Stromal cell of bone marrow (primary cell): ENCODE data around the gene TSPAN32.
"Not testable (repeated sequence)": the region's sequence is repeated elsewhere in the genome, so short reads cannot be mapped to it uniquely, and the experiment has no call there.

Experiments used
- DNase-seq: peaks from one replicate; pipeline ENCODE4 v3.0.0-alpha.2; 2012; ENCODE audit warnings: low read depth

Gene TSPAN32

GRCh38 chr11:2267306-2267850 lies 34.4 kb upstream of the TSPAN32 start:
- DNase-seq = no peak

GRCh38 chr11:2267851-2268728 lies 33.7 kb upstream of the TSPAN32 start:
- no peak for DNase-seq

- DNase-seq = no peak
Measured at GRCh38 chr11:2268729-2269600, 32.8 kb upstream of the TSPAN32 start.

GRCh38 chr11:2269601-2270321 lies 32.1 kb upstream of the TSPAN32 start:
- no peak for DNase-seq

GRCh38 chr11:2270322-2271076 lies 31.3 kb upstream of the TSPAN32 start, which contains the start of gene ASCL2:
Gene ASCL2 (minus strand): TSS chr11:2270588. CDS start chr11:2270332, 256 bp downstream.
- no peak for DNase-seq

- no peak for DNase-seq
Measured at GRCh38 chr11:2271077-2271326, 30.8 kb upstream of the TSPAN32 start.

GRCh38 chr11:2271327-2272227 lies 30.2 kb upstream of the TSPAN32 start:
- no peak for DNase-seq

- DNase-seq = no peak
Measured at GRCh38 chr11:2272228-2272945, 29.4 kb upstream of the TSPAN32 start.

- DNase-seq = no peak
Measured at GRCh38 chr11:2272946-2273280, 28.9 kb upstream of the TSPAN32 start.

- DNase-seq = no peak
Measured at GRCh38 chr11:2273311-2273710, 28.5 kb upstream of the TSPAN32 start.

GRCh38 chr11:2273771-2274170 lies 28.0 kb upstream of the TSPAN32 start:
- no peak for DNase-seq

- no peak for DNase-seq
Measured at GRCh38 chr11:2275334-2276279, 26.2 kb upstream of the TSPAN32 start.

GRCh38 chr11:2276280-2277007 lies 25.4 kb upstream of the TSPAN32 start:
- no peak for DNase-seq

- no peak for DNase-seq
Measured at GRCh38 chr11:2277008-2277346, 24.8 kb upstream of the TSPAN32 start.

GRCh38 chr11:2277933-2278523 lies 23.8 kb upstream of the TSPAN32 start:
- no peak for DNase-seq

GRCh38 chr11:2280208-2280607 lies 21.6 kb upstream of the TSPAN32 start:
- no peak for DNase-seq

- not testable (repeated sequence) for DNase-seq
Measured at GRCh38 chr11:2286350-2286749, 15.5 kb upstream of the TSPAN32 start.

- DNase-seq = no peak
Measured at GRCh38 chr11:2287091-2287490, 14.7 kb upstream of the TSPAN32 start.
